ENCODE data around the gene LRRC74A.

The LRRC74A gene

GRCh38 chr14:76810525-76810924, 15.7 kb upstream of the LRRC74A start:
- DNase-seq (ENCODE audit: low spot score), result no peak

DNA sequence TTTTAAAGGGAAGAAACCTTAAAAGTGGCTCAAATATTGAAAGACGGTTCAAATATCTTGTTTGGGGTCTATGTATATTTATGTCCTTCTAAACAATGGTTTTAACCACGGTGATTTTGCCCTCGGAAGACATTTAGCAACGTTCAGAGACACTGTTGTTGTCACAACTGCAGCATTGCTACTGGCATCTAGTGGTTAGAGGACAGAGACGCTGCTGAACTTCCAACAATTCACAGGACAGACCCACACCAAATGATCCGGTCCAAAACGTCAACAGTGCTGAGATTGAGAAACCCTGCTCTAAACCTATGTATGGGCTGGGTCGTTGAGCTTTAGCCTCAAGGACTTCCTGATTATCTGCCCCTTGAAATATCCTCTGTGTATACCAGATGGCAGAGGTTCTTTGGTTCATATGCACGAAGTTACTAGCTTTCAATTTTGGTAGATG, 15.2 kb upstream of the LRRC74A start:
- peak; percentile 44 for DNase-seq (ENCODE audit: low spot score)

DNA sequence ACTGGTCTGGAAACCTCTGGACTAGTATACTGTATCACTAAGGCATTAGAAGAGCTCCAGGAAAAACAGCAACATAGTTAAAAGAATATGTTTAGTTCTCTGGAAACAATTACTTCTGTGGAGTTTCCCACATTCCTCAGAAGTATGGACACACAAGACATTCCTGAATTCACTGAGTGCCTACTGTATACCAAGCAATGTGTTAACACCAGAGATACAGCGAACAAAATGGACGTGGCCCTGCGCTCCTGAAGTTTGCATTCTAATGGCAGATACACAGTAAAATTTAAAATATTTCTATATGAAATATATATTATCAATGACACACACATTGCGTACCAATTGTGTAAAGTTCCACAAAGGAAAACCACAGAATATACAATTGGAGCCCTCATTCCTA, 14.6 kb upstream of the LRRC74A start:
- no peak for DNase-seq (ENCODE audit: low spot score)

DNA sequence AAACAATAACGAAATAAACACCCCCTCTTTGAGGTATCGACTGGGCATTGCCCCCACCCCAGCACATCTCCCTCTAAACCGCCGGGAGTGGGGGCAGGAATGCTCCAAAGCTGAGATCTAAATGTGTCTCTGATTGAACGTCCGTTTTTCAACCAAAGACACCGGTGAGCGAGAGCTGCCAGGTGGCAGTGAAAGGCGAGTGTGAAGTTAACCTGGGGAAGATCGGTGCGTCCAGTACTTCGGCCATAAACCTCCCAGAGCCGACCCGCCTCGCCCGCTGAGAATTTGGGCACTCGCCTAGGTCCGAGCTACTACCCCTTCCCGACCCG, 14.2 kb upstream of the LRRC74A start:
- no peak for DNase-seq (ENCODE audit: low spot score)

DNA sequence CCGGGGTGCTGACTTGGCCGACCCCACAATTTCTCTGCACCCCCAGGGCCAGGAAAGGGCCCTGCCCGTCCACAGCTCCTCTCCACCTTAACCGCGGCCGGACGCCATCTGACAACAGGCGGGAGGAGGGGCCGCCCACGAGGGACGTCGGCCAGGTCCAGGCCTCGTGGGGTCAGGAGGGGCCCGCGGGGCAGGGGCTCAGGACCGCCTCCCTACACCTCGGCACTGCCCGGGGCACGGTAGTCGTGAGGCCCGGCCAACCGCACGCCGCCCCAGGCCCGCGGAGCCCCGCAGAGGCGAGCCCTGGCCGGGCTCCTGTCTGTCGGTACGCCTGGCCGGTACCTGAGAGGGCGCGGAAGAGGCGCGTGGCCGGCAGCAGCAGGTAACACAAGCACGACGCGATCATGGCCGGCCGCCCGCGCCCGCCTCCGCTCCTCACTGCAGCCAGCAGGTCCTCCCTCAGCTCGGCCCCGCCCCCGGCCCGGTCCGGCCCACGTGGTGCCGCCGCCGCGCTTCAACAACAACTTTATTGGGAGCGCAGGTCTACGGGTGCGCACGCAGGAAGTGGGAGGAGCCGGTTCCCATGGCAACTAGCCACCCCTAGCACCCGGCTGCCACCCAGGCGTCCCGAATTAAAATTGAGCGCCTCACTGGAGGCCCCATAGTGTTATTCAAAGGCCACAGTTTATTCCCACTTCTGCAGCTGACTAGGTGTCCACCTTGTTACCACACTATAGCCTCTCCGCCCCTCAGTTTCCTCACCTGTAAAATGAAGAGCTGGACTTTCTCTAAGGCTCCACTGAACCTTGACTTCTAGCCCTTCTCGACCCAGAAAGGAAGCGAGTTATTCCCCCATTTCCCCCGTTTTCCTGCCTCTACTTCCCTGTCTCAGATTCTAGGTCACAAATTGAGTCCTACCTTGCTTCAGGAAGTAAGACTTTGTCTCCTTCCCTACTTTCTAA, 13.5 kb upstream of the LRRC74A start, which contains the start of gene ANGEL1:
TSS of gene ANGEL1 (minus strand) at position 461 of the 962 bp plus-strand sequence. CDS start at position 406, 55 bp downstream.
- DNase-seq (ENCODE audit: low spot score), result peak; percentile 95

- DNase-seq (ENCODE audit: low spot score), result no peak
Observed at GRCh38 chr14:76814726-76815645, 11.2 kb upstream of the LRRC74A start.

DNA sequence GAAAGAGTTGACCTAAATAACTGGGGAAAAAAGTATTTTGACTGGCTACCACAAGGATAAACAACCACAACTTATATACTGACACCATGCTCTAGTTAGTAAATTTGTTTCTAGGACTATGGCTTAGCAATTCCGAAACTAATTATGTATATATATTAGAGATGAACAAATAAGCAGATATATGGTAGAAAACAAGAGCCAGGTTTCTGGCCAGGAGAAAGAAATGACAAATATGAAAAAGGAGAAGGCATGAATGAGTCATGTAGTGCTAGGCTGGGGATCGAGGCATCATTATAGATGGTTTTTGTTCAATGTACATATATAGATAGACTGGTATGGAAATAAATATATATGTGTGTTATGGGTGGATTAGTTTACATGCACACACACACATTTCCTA, 5.5 kb upstream of the LRRC74A start:
- DNase-seq (ENCODE audit: low spot score), result no peak

DNA sequence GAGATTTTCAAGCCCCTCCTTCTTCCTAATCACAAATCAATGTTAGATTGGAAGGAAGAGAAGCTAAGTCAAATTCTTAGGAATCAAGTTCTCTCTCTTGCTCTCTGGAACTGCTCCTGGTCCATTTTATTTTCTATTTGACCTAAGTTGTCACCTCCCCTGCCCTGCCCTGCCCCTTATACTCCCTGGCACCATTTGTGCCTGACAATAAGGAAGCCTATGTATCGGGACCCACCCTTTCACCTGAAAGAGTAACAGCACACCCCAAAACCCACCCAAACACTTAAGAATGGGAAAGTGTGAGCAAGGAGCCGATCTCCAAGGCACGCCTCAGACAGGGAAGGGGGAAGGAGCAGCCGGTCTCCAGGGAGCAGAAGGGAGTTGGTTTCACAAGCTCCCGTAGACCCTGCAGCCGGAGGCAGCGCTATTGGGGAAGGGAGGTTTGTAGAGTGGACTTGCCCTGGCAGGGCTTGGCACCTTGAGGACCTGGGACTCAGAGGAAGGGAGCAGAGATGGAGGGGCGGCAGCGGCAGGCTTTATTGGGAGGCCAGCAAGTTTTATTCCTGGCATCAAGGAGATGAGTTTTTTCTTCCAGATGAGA, 1.6 kb downstream of the LRRC74A start:
- no peak for DNase-seq (ENCODE audit: low spot score)

GRCh38 chr14:76828339-76829012, 2.3 kb downstream of the LRRC74A start:
- DNase-seq (ENCODE audit: low spot score), result no peak

DNA sequence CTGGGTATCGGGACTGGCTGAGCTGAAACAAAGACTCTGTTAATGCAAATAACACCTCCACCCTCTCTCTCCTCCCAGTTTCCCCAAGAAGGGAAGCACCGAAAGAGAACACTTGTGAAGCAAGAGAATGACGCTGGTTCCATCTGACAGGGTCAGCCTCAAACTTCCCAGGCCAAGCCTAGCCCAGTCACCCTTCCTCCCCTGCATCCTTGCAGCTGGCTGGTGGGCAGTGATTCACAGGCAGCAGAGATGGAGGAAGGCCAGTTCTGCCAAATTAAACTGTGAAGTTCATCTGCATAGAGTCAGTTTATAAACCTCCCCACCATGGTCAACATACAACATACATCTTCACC, 2.8 kb downstream of the LRRC74A start:
- no peak for DNase-seq (ENCODE audit: low spot score)

DNA sequence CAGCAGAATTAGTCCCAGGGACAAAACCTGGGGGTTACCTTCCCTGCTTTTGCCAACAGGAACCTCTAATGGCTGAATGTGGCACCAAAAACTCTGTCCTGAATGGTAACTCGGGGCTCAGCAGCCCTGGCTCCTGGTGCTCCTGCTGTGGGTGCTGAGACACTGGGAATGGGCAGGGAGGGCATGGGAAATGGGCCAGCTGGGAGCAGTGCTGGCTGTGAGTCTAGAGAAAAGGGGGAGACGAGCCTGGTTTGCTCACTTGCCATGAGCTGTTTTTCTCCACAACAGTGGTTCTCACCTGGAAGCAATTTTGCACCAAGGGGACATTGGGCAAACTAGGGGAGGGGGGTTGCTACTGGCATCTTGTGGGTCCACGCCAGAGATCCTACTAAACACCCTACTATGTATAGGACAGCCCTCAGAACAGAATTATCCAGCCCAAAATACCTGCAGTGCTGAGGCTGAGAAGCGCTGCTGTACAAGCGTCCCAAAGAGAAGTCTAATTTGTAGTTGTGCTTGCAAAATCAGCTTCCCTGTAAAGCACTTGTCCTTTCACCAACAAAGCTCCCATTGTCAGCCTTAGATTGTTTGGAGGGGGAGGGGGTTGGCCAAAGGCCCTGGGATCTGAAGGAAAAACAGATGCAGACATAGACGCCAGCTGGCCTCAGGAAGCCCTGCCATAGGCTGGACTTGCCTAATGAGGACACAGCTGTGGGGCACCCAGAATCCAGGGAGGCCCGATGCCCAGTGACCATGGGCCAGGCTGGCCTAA, 3.6 kb downstream of the LRRC74A start:
- no peak for DNase-seq (ENCODE audit: low spot score)

DNA sequence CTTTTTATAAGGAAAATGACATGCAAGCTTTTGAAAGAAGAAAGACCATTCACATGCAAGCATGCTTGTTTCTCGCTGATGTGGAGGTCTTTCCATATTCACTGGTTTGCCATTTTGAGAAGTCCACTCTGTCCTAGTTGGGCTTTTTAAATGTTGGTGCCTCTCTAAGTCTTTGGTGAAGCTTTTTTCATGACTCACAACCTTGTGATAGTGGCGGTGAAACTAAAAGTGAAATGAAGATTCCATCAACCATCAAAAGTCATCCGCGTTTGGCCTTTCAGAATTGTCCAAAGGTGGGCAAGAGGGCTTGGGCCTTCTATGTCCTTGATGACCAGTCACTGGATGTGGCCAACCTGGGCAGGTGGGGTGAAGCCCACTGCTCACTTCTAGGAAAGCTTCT, 4.3 kb downstream of the LRRC74A start:
- DNase-seq (ENCODE audit: low spot score), result no peak

DNA sequence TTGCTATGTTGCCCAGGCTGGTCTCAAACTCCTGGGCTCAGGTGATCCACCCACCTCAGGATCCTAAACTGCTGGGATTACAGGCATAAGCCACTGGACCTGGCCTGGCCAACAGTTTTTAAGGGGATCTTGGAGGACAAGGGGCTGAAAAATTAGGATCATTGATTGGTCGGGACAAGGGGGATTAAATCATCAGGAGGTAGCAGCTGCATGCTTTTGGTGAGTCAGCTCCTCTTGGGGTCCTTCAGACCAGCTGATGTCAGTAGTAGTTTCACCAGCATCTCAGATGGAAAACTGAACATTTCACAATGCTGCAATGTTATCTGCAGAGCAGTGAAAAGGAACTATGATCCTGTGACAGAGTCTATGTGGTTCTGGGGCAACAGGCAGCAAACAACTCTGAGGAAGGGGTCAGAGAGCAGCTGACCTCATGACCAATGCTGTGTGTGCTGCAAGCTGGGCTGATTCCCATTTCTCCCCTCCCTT, 6.3 kb downstream of the LRRC74A start:
- DNase-seq (ENCODE audit: low spot score), result no peak

- no peak for DNase-seq (ENCODE audit: low spot score)
Observed at GRCh38 chr14:76833011-76833410, 6.8 kb downstream of the LRRC74A start.

DNA sequence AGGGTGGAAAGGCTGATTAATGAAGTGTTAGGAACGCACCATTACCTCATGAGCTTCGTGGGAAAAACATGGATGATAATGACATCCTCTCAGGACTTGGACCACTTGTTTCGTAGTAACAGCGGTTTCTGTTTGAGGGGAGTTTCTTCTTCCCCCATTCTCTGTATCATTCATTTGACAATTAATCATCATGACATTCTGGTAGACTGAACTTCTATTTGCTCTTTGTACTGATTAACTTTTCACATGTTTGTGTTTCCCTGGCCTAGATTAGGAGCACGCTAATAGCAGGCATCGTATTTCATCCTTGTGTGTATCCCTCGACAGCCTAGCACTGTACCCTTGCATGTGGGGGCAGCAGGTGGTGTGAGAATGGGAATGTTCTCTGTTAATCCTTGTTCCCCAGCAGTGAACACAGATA, 8.0 kb downstream of the LRRC74A start:
- DNase-seq (ENCODE audit: low spot score), result no peak

DNA sequence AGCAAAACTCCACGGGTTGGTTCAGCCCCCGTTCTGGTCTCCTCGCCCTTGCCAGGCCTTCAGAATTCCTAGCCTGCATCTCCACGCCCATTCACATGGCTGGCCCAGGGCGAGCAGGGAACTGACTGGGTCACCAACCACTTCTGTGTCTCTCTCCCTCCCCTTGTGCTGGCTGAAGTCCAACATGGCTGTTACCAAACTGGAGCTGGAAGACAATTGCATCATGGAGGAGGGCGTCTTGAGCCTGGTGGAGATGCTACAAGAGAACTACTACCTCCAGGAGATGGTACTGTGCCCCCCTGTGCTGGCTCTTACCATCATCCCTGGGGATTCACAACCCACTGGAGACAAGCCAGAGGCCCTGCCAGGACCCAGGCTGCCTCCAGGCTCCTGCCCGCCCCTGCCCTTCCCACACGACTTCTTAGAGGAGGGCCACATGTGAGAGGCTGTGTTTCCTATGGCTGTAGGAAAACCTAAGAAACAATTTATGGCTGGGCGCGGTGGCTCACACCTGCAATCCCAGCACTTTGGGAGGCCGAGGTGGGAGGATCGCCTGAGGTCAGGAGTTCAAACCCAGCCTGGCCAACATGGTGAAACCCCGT, 9.9 kb downstream of the LRRC74A start:
- DNase-seq (ENCODE audit: low spot score), result no peak

DNA sequence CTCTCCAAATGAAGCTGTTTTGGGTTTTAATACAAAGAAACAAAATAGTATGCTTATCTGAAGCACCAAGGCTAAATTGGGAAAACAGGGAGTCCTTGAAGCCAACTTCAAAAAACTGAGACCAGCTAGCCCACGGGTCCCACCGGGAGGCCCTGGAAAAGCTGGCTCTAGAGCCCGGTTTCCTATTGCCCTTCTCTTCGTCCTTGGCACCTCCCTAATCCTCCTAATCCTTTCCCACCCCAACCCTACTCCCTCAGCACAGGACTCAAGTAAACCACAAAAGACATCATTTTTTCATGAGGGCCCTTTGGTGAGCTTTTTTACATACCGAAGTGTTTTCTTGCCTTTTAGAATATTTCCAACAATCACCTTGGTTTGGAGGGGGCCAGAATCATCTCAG, 11.3 kb downstream of the LRRC74A start:
- DNase-seq (ENCODE audit: low spot score), result no peak

- no peak for DNase-seq (ENCODE audit: low spot score)
Observed at GRCh38 chr14:76842414-76842813, 16.2 kb downstream of the LRRC74A start.

DNA sequence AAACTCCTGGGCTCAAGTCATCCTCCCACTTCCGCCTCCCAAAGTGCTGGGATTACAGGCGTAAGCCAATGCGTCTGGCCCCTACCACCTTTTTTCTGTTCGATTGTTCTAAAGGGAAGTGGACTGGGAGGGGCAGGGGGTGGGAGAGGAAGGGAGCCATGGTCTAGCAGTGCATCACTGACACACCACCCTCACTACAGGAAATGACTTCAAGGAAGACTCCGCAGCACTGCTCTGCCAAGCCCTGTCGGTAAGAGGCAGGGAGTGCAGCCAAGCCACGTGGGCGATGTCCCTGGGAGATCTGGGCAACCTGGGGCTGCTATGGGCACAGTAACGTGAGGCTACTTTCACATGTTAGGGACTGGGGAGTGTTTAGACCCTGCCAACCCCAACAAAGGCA, 18.0 kb downstream of the LRRC74A start:
- DNase-seq (ENCODE audit: low spot score), result no peak

DNA sequence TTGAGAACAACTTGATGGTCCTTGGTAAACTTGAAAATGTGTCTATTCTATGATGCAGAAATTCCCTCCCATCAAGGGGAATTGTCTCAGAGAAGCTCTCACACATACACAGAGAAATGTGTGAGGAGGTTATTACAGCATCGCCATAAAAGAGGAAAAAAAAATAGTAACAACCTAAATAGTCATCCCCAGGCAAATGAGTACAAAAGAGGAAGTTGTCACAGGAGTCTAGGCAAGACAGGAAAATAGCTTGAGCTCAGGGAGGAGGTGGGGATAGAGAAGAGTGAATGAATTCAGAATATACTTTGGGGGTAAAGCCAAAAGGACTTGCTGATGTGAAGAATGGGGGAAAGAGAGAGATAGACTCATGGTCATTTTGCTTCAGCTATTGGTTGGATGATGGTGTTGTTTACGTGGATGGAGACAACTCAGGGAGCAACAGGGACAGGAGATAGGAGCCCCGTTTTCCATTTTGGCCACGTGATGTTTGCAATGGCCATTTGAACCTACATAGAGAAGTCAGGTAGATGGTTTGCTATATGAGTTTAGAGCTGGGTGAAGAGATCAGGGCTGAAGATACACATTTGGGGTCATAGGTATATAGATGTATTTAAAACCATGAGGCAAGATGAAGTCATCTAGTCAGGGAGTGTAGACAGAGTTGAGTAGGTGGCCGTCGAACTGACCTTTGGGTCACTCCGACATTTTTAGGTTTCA, 20.3 kb downstream of the LRRC74A start:
- DNase-seq (ENCODE audit: low spot score), result no peak
